GM21737 (cell line): Measurements from ENCODE around the gene PMEL.
"Not testable (repeated sequence)": the region's sequence is repeated elsewhere in the genome, so short reads cannot be mapped to it uniquely, and the experiment has no call there.

ENCODE experiments used
- ATAC-seq: cut with Tn5 transposase; IDR thresholded peaks from one replicate; pipeline ENCODE4 v1.9.1; 2021; ENCODE audit warnings: mild to moderate bottlenecking, moderate library complexity; ENCODE audit not compliant: unreplicated experiment

PMEL gene

DNA sequence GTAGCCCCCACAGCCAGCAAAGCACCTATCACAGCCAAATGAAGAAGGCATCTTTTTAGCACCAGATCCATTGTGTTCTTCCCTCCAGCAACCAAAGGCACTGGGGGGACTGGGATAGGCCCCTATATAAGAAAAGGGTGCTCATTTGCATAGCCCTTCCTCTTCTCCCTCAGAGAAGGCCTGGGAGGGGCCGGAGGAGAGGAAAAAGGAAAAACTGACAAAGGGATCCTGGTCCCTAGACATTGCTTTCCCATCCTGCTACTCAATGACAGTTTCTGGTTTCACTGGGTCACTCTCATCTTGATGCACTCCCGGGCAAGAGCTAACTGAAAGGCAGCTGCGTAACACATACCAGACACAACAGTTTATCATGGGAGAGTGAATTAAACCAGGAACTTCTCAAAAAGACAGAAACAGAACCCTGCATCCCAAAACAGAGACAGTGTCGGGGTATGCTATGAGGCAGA, at the start of gene PMEL:
PMEL (minus strand) TSS at position 102 of the 467 bp plus-strand sequence; CDS start at position 71, 31 bp downstream.
- ATAC-seq: no peak

DNA sequence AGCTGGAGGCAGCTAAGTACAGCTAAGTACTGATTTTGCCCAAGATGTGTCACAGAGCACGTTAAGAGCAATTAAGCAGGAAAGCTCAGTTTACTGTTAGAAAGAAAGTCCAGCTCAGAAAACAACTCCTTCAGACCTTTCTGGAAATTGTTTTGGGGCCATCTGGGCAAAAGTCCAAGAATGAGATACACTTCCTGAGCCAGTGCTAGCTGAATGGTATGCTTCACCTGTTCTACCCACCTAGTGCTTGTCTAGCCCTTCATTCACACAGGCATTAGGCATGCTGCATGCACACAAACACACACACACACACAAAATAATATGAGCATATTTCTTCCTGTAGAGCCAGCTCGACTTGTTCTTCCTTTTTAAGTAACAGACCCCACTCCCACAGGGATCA, 48.4 kb upstream of the PMEL start:
- no peak for ATAC-seq

DNA sequence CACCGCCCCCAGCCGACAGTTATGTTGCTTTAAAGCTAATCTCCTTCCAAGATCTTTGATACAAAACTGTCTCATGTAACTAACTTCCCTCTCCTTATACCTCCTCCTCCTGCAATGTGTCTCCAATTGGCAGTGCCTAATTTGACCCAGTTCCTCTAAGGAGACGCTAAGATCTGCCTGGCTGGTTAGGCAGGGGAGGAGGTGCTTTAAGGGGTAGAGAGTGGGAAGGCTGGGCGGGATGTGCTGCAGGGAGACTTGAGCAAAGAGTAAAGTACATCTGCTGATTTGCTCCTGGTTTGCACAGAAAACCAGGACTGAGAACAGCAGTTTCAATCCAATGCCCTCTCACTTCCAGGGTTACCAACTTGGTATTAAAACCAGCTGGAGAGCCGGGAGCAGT, 47.6 kb upstream of the PMEL start:
- ATAC-seq: no peak

- ATAC-seq: no peak
Measured at GRCh38 chr12:56011509-56012090, 45.8 kb upstream of the PMEL start.

- ATAC-seq: no peak
Measured at GRCh38 chr12:56010111-56010570, 44.3 kb upstream of the PMEL start.

- ATAC-seq: peak; percentile 36
Measured at GRCh38 chr12:56007564-56008559, 42.0 kb upstream of the PMEL start.

DNA sequence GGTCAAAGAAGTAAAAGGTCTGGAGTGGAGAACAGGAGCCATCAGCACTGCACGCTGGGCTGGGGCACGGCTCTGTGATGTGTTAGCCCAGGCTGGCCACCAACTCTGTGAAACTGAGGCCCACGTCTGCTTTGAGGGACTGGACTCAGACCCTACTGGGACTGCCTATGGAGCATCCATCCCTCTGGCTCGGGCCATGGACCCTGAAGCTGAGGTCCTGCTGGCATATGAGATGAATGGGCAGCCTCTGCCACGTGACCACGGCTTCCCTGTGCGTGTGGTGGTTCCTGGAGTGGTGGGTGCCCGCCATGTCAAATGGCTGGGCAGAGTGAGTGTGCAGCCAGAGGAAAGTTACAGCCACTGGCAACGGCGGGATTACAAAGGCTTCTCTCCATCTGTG, 38.4 kb upstream of the PMEL start:
- ATAC-seq: no peak

DNA sequence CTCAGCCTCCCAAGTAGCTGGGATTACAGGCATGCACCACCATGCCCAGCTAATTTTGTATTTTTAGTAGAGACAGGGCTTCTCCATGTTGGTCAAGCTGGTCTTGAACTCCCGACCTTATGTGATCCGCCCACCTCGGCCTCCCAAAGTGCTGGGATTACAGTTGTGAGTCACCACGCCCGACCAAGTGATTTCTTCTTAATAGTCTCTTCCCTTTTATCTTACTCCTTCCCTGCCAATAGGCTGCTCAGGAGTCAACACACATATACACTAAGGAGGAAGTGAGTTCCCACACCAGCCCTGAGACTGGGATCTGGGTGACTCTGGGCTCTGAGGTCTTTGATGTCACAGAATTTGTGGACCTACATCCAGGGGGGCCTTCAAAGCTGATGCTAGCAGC, 37.5 kb upstream of the PMEL start:
- ATAC-seq: not testable (repeated sequence)

GRCh38 chr12:56001487-56002100, 35.8 kb upstream of the PMEL start:
- ATAC-seq: no peak

GRCh38 chr12:55999999-56000540, 34.2 kb upstream of the PMEL start:
- ATAC-seq: not testable (repeated sequence)

- ATAC-seq: not testable (repeated sequence)
Measured at GRCh38 chr12:55999522-55999921, 33.7 kb upstream of the PMEL start.

DNA sequence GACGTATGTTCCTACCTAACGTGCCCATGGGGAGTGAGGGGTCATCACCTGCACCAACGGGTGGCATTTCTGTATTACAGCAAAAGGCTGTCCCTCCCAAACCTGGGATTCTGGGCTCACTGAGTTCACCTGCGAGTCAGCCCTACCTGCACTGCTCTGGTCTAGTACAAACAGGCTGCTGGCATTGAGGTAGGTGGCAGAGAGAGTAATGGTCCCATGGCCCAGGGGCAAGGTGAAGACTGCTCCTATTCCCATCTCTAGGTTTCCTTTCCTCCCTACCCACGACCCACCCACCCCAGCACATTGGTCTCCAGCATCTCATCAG, 31.7 kb upstream of the PMEL start:
- no peak for ATAC-seq

DNA sequence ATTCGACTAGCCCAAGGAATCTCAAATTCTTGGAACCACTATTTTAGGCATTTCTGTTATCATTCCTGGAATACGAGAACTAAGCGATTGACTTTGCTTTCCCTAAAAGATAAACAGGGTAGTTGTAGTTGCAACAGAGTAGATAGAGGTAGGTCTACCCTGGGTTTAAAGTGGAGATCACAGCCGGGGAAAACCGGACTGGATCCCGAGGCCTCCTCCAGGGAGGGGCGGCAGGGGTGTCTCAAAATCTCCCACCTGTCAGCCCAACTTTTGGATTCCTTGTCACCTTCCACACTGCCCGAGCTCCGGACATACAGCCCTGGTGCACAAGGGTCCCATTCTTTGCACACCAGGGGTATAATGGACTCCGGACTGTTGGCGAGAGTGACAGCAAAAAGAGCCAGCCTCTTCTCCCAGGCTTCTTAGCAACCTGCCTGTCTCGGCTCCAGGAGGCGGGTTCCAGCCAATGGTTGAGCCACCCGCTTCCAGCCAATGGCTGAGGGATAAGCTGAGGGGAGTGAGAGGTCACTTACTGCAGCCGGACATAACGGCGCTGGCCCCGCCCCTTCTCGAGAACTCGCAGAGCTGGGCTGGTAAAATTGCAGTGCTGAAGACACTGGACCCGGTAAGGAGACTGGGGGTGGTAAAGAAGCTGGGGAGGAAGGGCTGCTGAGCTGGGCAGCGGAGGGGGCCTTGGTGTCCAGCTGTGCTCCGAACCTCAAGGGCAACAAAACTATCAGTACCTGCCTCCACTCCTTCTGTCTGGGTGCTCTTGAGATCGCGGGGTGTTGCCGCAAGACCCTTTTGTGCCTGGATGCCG, 31.1 kb upstream of the PMEL start, which contains the start of gene SUOX:
SUOX (plus strand) TSS at position 562 of the 820 bp plus-strand sequence. CDS start 4,946 bp downstream, outside the sequence.
- ATAC-seq: peak; percentile 99

GRCh38 chr12:55996201-55996714, 30.4 kb upstream of the PMEL start:
- no peak for ATAC-seq

DNA sequence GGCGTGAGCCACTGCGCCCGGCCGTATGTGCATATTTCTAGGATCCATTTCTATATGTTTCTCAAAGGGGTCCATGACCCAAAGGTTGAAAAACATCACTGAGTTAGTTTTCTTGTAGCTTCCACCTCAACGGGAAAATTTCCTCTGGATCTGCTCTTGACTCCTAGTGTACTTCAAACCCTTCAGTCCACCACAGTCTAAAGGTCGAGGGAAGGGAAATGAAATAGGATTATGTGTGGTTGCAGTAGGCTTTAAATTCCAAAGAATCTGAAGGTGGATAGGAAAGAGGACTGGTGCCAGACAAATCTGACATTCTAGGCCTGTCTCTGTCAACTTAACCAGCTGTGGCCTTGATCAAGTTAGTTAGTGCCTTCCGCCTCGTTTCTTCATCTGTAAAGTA, 29.5 kb upstream of the PMEL start:
- ATAC-seq: no peak

DNA sequence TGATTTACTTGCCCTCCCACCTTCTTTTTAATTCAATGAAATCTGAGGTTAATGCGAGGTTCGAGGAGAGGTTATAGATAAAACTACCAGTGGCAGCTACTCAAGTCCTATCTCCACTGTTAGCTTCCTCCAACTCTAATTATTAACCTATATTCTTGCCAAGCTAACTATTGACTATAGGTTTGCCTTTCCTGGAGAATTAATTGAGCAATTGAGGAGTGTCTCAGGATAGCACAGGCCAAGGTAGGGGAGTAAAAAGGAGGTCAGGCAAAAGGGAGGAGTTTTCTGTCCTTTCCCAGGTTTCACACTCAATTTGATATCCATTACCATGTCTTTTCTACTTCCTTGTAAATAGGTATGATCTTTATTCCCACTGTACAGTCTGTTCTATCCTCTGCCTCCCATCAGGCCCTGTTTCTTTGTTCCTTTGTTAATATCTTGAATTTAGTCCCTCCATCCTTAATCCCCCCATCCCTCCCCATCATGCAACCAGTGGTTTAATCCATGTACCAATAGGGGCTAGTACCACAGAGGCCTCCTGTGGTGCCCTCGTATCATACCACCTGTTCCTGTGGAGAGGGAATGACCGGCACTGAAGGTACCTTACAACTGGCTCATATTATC, 27.5 kb upstream of the PMEL start:
- no peak for ATAC-seq

GRCh38 chr12:55991110-55991509, 25.3 kb upstream of the PMEL start:
- ATAC-seq: no peak

DNA sequence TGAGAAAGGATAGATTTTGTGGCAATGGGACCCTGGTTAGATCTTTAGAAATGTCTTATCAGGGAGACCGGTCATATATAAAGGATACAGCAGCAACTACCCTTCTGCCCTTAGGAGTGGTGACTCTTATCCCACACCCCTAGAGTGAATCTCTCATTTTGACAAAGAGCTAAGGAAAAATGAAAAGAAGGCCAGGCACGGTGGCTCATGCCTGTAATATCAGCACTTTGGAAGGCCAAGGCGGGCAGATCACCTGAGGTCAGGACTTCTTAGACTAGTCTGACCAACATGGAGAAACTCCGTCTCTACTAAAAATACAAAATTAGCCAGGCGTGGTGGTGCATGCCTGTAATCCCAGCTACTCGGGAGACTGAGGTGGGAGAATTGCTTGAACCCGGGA, 20.1 kb upstream of the PMEL start:
- ATAC-seq: not testable (repeated sequence)

DNA sequence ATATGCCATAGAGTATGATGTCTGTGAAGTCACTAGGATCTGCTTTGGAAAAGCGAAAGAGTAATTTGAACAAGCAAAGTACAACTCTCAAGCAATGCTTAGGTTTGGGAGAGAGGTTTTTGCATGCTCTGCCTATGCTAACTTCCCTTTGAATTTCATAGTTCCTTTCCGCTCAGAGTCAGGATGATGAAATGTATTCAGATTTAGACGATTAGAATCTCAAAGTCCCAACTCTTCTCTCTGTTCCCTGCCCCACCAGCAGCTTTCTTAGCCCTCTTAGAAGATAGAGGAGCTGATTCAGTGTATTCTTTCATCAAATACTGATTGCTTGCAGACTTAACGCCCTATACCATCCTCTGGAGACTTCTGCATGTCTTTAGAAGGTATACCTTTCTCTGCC, 19.5 kb upstream of the PMEL start:
- no peak for ATAC-seq

GRCh38 chr12:55984861-55985260, 19.0 kb upstream of the PMEL start:
- no peak for ATAC-seq
